Activated naive CD4-positive, alpha-beta T cell treated with Interleukin-2 at 50 U/mL for 16 hours (primary cell): ENCODE data around the gene ZNF700.
"Not testable (repeated sequence)": the region's sequence is repeated elsewhere in the genome, so short reads cannot be mapped to it uniquely, and the experiment has no call there.

Experiments used
- DNase-seq: peaks from one replicate; pipeline ENCODE4 v3.0.0-alpha.2; 2020

Gene ZNF700

GRCh38 chr19:11924886-11925650 lies at the start of gene ZNF700:
Gene ZNF700 (plus strand): TSS chr19:11925107. CDS start chr19:11925211, 104 bp downstream.
- DNase-seq: peak; percentile 95

GRCh38 chr19:11879687-11880266 lies 45.1 kb upstream of the ZNF700 start:
- peak; percentile 52 for DNase-seq

GRCh38 chr19:11880598-11880997 lies 44.3 kb upstream of the ZNF700 start:
- DNase-seq: no peak

- peak; percentile 55 for DNase-seq
Observed at GRCh38 chr19:11881151-11881800, 43.6 kb upstream of the ZNF700 start.

- DNase-seq: no peak
Observed at GRCh38 chr19:11882606-11883005, 42.3 kb upstream of the ZNF700 start.

GRCh38 chr19:11887234-11887610 lies 37.7 kb upstream of the ZNF700 start:
- no peak for DNase-seq

GRCh38 chr19:11887611-11888531 lies 37.0 kb upstream of the ZNF700 start, which contains the start of gene ZNF69:
Gene ZNF69 (plus strand): TSS chr19:11887782. CDS start chr19:11887924, 142 bp downstream.
- DNase-seq: peak; percentile 56

- DNase-seq: not testable (repeated sequence)
Observed at GRCh38 chr19:11889901-11890300, 35.0 kb upstream of the ZNF700 start.

GRCh38 chr19:11890634-11891033 lies 34.3 kb upstream of the ZNF700 start:
- DNase-seq: no peak

GRCh38 chr19:11894851-11895250 lies 30.1 kb upstream of the ZNF700 start:
- no peak for DNase-seq

- DNase-seq: no peak
Observed at GRCh38 chr19:11902228-11902627, 22.7 kb upstream of the ZNF700 start.

GRCh38 chr19:11905928-11906327 lies 19.0 kb upstream of the ZNF700 start:
- DNase-seq: no peak

GRCh38 chr19:11911937-11912336 lies 13.0 kb upstream of the ZNF700 start:
- not testable (repeated sequence) for DNase-seq

- DNase-seq: not testable (repeated sequence)
Observed at GRCh38 chr19:11914417-11915051, 10.4 kb upstream of the ZNF700 start.

GRCh38 chr19:11921852-11922495 lies 2.9 kb upstream of the ZNF700 start:
- no peak for DNase-seq

GRCh38 chr19:11925651-11926187 lies 812 bp downstream of the ZNF700 start:
- not testable (repeated sequence) for DNase-seq

GRCh38 chr19:11927227-11927626 lies 2.3 kb downstream of the ZNF700 start:
- DNase-seq: no peak

- DNase-seq: no peak
Observed at GRCh38 chr19:11931051-11931450, 6.1 kb downstream of the ZNF700 start.

GRCh38 chr19:11931513-11931912 lies 6.6 kb downstream of the ZNF700 start:
- DNase-seq: no peak

- DNase-seq: not testable (repeated sequence)
Observed at GRCh38 chr19:11935829-11936228, 10.9 kb downstream of the ZNF700 start.

GRCh38 chr19:11938383-11938782 lies 13.5 kb downstream of the ZNF700 start:
- not testable (repeated sequence) for DNase-seq
